Left ventricle myocardium superior (tissue), 1 donor: ENCODE results near the gene MRPL17. TPM values are rescaled to one million over a fixed set of nuclear protein-coding genes. Genes with fewer than 3 reads are reported as not detected.
A peak's percentile ranks its signal among the peaks of the same experiment; 100 is the strongest.
"Not testable (repeated sequence)": the region's sequence is repeated elsewhere in the genome, so short reads cannot be mapped to it uniquely, and the experiment has no call there.

Source experiments
- ATAC-seq: fragments of 200-7000 bp; cut with Tn5 transposase; one replicate; pipeline ENCODE4 v1.9.1; 2020; ENCODE audit warnings: mild to moderate bottlenecking, moderate library complexity
- DNase-seq: peaks from one replicate; pipeline ENCODE4 v3.0.0-alpha.2; 2020
- intact Hi-C: fragments of 100-400 bp; cut with micrococcal nuclease; formaldehyde crosslinking; loops from one replicate; pipeline ENCODE4 v1.11.0; 2022
- long read RNA-seq: library from polyadenylated mRNA; unstranded; transcript quantifications from one replicate; pipeline ENCODE4 v2.0.0, GENCODE V29; 2021
- total RNA-seq: library from RNA; stranded (reverse); fragmentation: NEBNext Ultra II Directional; extraction: Animal tissue kit (Norgen Biotek cat#: 25700); gene quantifications from one replicate; pipeline ENCODE4 v1.2.1, GENCODE V29; 2021
- donor health status: DM: no; HTN: yes; CAD: no; lungs with severe emphysema.

MRPL17 gene
- total RNA-seq, result 49.7 TPM
- long read RNA-seq, transcript MRPL17-201 (3 exons, 1,969 nt), result major isoform, 35 of 37 reads
- long read RNA-seq, partial matches to known transcripts, result 0 of 37 reads
- long read RNA-seq, other reads (novel, unspliced or antisense), result 1 of 37 reads

DNA sequence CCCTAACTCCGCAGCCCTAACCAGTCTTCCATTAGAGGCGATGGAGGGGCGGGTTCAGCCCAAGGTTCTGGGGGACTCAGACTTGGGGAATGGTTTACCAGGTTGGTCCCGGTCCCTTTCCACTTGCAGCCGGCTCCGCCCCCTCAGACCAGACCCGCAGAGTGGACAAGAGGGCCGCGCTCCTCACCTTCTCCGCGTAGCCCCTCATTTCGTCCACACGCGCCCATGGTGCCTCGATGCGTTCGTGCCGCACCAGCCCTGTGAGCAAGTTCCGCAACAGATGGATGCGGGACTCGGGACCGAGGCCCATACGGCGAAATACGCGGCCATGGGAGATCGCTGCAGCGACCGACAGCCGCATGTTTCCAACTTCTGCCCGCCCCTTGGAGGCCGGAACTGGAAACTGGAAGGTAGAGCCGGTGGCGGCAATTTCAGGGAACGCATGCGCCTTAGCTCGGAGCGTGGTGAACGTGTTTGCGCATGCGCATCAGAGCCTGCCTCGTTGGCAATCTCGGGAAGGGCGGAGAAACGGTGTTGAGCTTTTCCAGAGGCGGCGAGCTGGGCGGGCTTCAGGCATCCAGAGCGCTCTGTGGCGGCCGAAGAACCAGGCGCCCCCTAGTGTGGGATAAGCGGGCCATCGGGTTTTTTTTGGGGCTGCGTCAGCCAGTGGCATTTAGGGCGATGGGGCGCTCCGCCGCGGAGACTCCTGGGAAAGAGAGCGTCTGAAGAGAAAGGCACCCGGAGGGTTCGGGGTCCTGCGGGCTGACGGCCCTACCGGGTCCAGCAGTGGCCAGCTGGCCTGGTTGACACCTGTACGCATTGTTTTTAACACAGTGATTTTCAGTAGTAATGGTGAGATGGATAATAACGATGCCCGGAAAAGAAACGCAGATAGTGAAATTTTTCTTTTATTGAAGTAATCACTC, at the start of gene MRPL17:
MRPL17 (minus strand) TSS at position 405 of the 926 bp plus-strand sequence; CDS start at position 361, 44 bp downstream.
- intact Hi-C loops, result loop anchor here (2.0 kb wide), 1 partner anchor 70 kb away; the partner anchor contains the start of gene TAF10
- ATAC-seq, result peak; percentile 97
- DNase-seq, result peak; percentile 99

DNA sequence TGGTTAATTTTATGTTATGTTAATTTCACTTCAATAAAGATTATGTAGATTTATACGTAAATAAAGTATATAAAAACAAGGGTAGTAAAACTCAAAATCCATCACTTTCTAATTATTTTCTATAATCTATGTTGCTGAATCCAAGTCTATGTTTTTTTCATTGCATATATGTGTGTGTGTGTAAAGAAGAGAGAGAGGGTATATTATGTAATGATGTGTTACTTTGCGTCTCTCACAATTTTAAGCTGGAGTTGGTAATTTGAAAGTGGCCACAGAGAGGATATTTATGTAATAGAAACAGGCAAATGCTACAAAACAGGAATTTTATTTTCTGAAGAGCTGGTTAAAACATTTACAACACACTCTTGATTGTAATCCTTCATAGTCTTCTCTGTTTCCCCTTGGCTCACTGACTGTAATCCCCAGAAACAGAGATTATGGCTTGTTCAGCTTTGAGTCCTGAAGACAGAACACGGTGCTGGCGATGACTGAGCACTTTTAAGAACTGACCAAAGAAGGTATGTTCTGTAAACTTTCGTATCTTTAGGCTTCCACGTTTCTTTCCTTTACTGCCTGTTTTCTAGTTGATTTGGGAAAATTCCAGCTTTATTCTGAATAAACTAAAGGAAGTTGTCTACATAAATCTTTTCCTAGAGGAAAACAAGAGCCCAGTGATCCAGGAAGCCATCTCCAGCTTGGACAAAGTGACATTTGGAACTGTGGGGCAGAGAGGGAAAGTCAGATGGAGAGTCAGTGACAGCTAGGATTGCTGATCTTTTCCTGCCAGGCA, 45.0 kb upstream of the MRPL17 start:
- intact Hi-C loops, result no loop called here
- no peak for ATAC-seq
- no peak for DNase-seq

- ATAC-seq (no peak), DNase-seq (no peak)
- intact Hi-C loops, result no loop called here
Observed at GRCh38 chr11:6725386-6725896, 42.3 kb upstream of the MRPL17 start.

GRCh38 chr11:6724013-6724412, 40.9 kb upstream of the MRPL17 start:
- intact Hi-C loops, result no loop called here
- no peak for ATAC-seq

DNA sequence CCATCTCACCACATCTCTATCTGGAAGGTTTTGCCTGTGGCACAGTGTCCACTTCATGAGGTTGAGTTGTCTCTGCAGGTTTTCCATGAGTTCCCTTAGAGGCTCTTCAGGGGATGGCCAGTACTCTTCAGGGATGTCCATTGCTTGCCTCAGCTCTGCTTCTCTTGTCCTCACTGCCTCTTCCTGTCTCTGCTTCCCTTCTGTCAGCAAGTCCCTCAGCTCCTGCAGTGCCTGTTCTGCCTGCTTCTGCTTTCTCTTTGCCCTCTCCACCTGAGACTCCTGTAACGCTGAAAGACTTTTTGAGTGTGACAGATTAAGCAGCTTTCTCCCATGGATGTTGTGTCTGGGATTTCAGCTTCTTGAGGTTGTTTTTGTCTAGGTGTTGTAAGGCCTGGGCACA, 38.2 kb upstream of the MRPL17 start:
- no peak for ATAC-seq
- DNase-seq, result no peak
- intact Hi-C loops, result no loop called here

More at GRCh38 chr11:6724013-6724412, 40.9 kb upstream of the MRPL17 start:
- no peak for DNase-seq

GRCh38 chr11:6719576-6719975, 36.4 kb upstream of the MRPL17 start:
- ATAC-seq, result peak; percentile 64
- intact Hi-C loops, result no loop called here
- DNase-seq, result no peak

- intact Hi-C loops, result no loop called here
- no peak for DNase-seq
Observed at GRCh38 chr11:6717426-6717825, 34.3 kb upstream of the MRPL17 start.

DNA sequence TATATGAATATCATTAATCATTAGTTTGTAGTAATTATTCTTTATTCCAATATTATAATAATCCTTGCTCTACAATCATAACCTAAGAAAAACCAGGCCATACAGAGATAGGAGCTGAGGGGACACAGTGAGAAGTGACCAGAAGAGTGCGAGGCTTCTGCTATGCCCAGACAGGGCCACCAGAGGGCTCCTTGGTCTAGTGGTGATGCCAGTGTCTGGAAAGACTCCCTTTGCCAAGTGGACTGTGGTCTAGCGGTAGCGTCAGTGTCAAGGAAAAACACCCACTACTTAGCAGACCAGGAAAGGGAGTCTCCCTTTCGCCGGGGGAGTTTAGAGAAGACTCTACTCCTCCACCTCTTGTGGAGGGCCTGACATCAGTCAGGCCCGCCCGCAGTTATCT, 28.4 kb upstream of the MRPL17 start:
- ATAC-seq, intact Hi-C loops: not testable (repeated sequence)
- peak; percentile 31 for DNase-seq

More at GRCh38 chr11:6717426-6717825, 34.3 kb upstream of the MRPL17 start:
- ATAC-seq, result no peak

- ATAC-seq (no peak), DNase-seq (no peak)
- intact Hi-C loops, result loop anchor here (10.0 kb wide), 2 partner anchors 174 to 324 kb away; no protein-coding TSS in a partner anchor
Observed at GRCh38 chr11:6708876-6709275, 25.7 kb upstream of the MRPL17 start.

GRCh38 chr11:6705905-6706535, 22.9 kb upstream of the MRPL17 start:
- peak; percentile 60 for ATAC-seq
- DNase-seq, result no peak
- intact Hi-C loops, result loop anchor here (10.0 kb wide), 2 partner anchors 171 to 321 kb away; no protein-coding TSS in a partner anchor

- ATAC-seq, result peak; percentile 96
- DNase-seq, result peak; percentile 35
- intact Hi-C loops, result loop anchor here (10.0 kb wide), 2 partner anchors 169 to 319 kb away; no protein-coding TSS in a partner anchor
Observed at GRCh38 chr11:6703247-6704063, 20.3 kb upstream of the MRPL17 start.

- intact Hi-C loops, result loop anchor here (10.0 kb wide), 2 partner anchors 167 to 317 kb away; no protein-coding TSS in a partner anchor
- not testable (repeated sequence) for DNase-seq, ATAC-seq
Observed at GRCh38 chr11:6701955-6702354, 18.8 kb upstream of the MRPL17 start.

- intact Hi-C loops, result no loop called here
- ATAC-seq, result peak; percentile 88
- no peak for DNase-seq
Observed at GRCh38 chr11:6695377-6695776, 12.2 kb upstream of the MRPL17 start.

GRCh38 chr11:6694229-6694535, 11.0 kb upstream of the MRPL17 start:
- DNase-seq, result no peak
- no peak for ATAC-seq
- intact Hi-C loops, result no loop called here

GRCh38 chr11:6693342-6694228, 10.4 kb upstream of the MRPL17 start:
- ATAC-seq (peak; percentile 75), DNase-seq (no peak)
- intact Hi-C loops, result no loop called here

DNA sequence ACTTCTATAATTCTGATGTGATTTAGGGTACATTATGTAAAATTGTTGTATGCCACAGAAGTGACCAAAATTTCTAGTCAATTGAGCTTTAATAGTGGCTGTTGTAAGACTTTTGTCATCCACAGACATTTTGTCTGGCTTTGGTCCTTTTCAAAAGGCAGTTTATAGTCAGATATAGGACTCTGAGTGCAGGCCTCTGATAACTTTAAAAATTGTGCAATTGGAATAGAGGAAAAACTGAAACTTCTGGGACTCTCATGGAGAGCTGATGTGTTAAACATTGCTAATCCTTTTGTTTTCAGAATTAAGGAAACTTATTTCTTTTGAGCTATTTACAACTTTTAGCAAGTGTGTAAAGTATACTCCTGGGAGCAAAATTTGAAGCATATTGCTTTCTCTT, 9.0 kb upstream of the MRPL17 start:
- intact Hi-C loops, result no loop called here
- DNase-seq (no peak), ATAC-seq (no peak)
